Esophagus (tissue), 2 donors: ENCODE data around the gene SUN5. TPM values are rescaled to one million over a fixed set of nuclear protein-coding genes. Genes with fewer than 3 reads are reported as not detected.

Source experiments
- H3K27ac ChIP-seq, 2 donors: one replicate each; pipeline ENCODE4 v1.5.1; 2013; ENCODE audit warnings: low read depth in 2 of 2, mild to moderate bottlenecking in 2 of 2, inconsistent platforms in 1 of 2, low read length in 1 of 2, moderate library complexity in 1 of 2
- H3K27me3 ChIP-seq, 2 donors: one replicate each; pipeline ENCODE4 v1.6.1; 2013; ENCODE audit warnings: low read length in 2 of 2, control low read depth in 1 of 2, mild to moderate bottlenecking in 1 of 2; ENCODE audit not compliant: insufficient read depth in 2 of 2, control insufficient read depth in 1 of 2
- H3K36me3 ChIP-seq, 2 donors: one replicate each; pipeline ENCODE4 v1.6.1; 2013; ENCODE audit warnings: low read length in 1 of 2; ENCODE audit not compliant: control insufficient read depth in 2 of 2, insufficient read depth in 2 of 2
- H3K4me1 ChIP-seq, 2 donors: one replicate each; pipeline ENCODE4 v1.6.1; 2013; ENCODE audit warnings: low read length in 1 of 2; ENCODE audit not compliant: control insufficient read depth in 2 of 2, insufficient read depth in 2 of 2
- H3K4me3 ChIP-seq, 2 donors: one replicate each; pipeline ENCODE4 v1.5.1; 2013; ENCODE audit warnings: low read length in 2 of 2, mild to moderate bottlenecking in 2 of 2, low read depth in 1 of 2, moderate library complexity in 1 of 2
- H3K9me3 ChIP-seq, 2 donors: one replicate each; pipeline ENCODE4 v1.6.1; 2013; ENCODE audit warnings: mild to moderate bottlenecking in 2 of 2, low read depth in 1 of 2, low read length in 1 of 2, moderate library complexity in 1 of 2; ENCODE audit not compliant: control insufficient read depth in 2 of 2, insufficient read depth in 1 of 2
- WGBS, 2 donors: extraction: QIAGEN DNeasy Blood & Tissue Kit; methylation state at CpG; one replicate each; pipeline ENCODE4 v1.1.7; 2013; 5-methylcytosine and 5-hydroxymethylcytosine counted together
- polyA plus RNA-seq, 2 donors: library from polyadenylated mRNA; stranded (reverse); fragments of 200-250 nt; gene quantifications; one replicate each; pipeline ENCODE4 v1.2.3, GENCODE V29; 2013
- donor health status: healthy with polysubstance abuse.
- donor health status: Bipolar disorder and iron deficiency.

Gene SUN5
- polyA plus RNA-seq, 2 donors, result not detected

DNA sequence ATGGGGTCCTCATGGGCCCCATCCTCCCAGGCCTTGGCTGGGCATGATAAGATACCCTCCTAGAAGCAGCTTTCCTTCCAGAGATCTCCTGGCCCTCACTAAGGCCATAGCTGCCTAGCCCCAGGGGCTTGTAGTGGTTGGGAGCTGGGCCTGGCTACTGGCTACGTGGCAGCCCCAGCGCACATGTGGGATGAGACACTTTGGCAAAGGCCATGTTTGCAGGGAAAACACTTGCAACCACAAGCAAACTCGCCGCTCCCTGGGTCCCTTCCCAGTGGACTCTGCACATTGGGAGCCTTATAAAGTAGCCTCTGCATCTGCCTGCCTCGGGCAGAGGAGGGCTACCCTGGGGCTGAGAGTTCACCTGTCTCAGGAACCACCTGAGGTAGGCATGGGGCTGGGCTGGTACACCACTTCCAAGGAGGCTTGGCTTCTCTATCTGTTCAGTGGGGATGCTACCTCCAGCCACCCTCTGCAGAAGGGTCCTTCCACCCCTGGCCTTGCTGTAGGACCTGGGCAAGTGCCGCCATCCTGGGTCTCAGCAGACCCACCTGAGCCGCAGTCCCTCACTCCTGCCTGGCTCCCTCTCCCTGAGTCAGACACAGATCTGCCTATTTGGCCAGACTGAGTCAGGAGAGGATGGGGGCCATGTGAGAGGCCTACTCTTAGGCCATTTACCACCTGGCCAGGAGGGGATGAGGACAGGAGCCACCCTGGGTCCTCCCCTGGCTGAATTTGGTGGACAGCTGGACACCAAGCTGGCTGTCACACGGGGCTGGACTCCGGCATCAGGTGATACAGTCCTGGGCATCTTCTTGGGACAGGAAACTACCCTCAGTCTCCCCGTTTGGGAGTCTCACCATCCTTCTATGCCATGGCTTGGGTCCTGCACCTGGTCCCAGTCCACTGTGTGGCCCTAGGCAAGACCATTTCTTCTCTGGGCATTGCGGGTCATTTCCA is 3.4 kb upstream of the SUN5 start, which contains the start of gene BPIFB2:
Gene BPIFB2, plus strand, starts transcription at position 329 of the 960 bp plus-strand sequence. CDS start 871 bp downstream, outside the sequence.
- Histone ChIP-seq H3K36me3 (no peaks in the 10 kb centered on the region), H3K4me1 (no peaks in the 10 kb centered on the region), H3K27ac (no peak within 1 kb of the TSS), H3K27me3 (no peaks in the 10 kb centered on the region), H3K4me3 (no peak within 1 kb of the TSS), H3K9me3 (peaks cover 0 to 3% of the 10 kb centered on the region in 2 donors)
- 85% methylated on average over 11 of the region's 11 CpGs for WGBS, 2 donors

GRCh38 chr20:33006776-33007375 is 2.6 kb upstream of the SUN5 start:
- no peak overlapping the region for H3K27ac ChIP-seq
- no peaks in the 10 kb centered on the region for H3K4me1 ChIP-seq
- H3K4me3 ChIP-seq, result no peak overlapping the region
- H3K27me3 ChIP-seq, result no peaks in the 10 kb centered on the region
- no peaks in the 10 kb centered on the region for H3K36me3 ChIP-seq
- H3K9me3 ChIP-seq, result peaks cover 0 to 3% of the 10 kb centered on the region in 2 donors
- WGBS, 2 donors, result 83% methylated on average over 8 of the region's 8 CpGs

DNA sequence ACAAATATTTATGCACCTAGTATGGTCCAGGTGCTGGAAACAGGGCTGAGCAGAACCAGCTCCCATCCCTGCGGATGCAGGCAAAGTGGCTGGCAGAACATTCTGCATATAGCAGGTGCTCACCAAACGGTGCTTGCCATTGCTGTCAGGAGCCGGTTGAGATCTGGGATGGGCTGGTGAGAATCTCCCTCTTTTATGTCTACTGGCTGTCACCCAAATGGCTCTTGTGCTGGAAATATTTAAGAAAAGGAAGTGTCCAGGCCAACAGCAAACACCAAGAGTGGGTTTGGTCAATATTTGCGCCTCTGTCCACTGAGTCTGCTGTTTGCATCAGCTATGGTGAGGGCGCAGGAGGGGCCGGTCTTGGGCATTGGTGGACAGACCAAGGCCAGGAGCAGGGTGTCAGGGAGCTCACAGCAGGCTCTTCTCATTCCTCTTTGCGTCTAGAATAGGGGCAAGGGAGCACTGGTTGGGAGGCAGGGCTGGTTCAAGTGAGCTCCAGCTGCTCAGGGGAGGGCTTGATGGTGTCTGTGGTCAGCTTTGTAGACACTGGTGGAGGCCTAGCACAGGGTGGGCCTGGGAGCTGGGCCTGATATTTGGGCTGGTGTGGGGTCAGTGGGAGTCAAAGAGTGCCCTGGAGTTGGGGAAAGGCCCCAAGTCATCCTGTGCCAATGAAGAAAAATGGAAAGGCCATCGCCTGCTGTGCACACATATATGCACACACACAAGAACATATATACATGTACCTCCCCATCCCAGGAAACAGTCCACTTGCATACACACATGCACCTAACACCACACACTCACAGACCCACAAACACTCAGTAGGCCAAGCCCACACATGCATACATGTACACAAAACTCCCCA is 1.9 kb upstream of the SUN5 start:
- no peaks in the 10 kb centered on the region for H3K27me3 ChIP-seq
- no peaks in the 10 kb centered on the region for H3K4me1 ChIP-seq
- 74 to 78% methylated on average over 8 of the region's 8 CpGs for WGBS, 2 donors
- H3K4me3 ChIP-seq, result no peak overlapping the region
- H3K9me3 ChIP-seq, result peaks cover 0 to 3% of the 10 kb centered on the region in 2 donors
- H3K27ac ChIP-seq, result no peak overlapping the region
- no peaks in the 10 kb centered on the region for H3K36me3 ChIP-seq

- no peaks in the 10 kb centered on the region for H3K27me3 ChIP-seq
Measured at GRCh38 chr20:33005132-33005566, 916 bp upstream of the SUN5 start.

GRCh38 chr20:33002087-33002808 is 2.0 kb downstream of the SUN5 start:
- Histone ChIP-seq H3K27me3 (no peaks in the 10 kb centered on the region), H3K36me3 (no peaks in the 10 kb centered on the region), H3K27ac (no peak overlapping the region), H3K4me1 (no peaks in the 10 kb centered on the region), H3K9me3 (peaks cover 0 to 3% of the 10 kb centered on the region in 2 donors), H3K4me3 (no peak overlapping the region)
- WGBS, 2 donors, result 83% methylated on average over 7 of the region's 7 CpGs

More at GRCh38 chr20:33005132-33005566, 916 bp upstream of the SUN5 start:
- Histone ChIP-seq H3K27ac (no peak overlapping the region), H3K4me3 (no peak overlapping the region), H3K9me3 (peaks cover 0 to 3% of the 10 kb centered on the region in 2 donors), H3K4me1 (no peaks in the 10 kb centered on the region), H3K36me3 (no peaks in the 10 kb centered on the region)
- WGBS, 2 donors, result 55% methylated on average over 4 of the region's 4 CpGs

GRCh38 chr20:33000802-33001466 is 3.3 kb downstream of the SUN5 start:
- 51 to 67% methylated on average over 9 of the region's 9 CpGs for WGBS, 2 donors
- H3K27me3 ChIP-seq, result no peaks in the 10 kb centered on the region
- H3K36me3 ChIP-seq, result no peaks in the 10 kb centered on the region
- H3K9me3 ChIP-seq, result peaks cover 0 to 3% of the 10 kb centered on the region in 2 donors
- no peaks in the 10 kb centered on the region for H3K4me1 ChIP-seq
- no peak overlapping the region for H3K27ac ChIP-seq
- H3K4me3 ChIP-seq, result no peak overlapping the region

DNA sequence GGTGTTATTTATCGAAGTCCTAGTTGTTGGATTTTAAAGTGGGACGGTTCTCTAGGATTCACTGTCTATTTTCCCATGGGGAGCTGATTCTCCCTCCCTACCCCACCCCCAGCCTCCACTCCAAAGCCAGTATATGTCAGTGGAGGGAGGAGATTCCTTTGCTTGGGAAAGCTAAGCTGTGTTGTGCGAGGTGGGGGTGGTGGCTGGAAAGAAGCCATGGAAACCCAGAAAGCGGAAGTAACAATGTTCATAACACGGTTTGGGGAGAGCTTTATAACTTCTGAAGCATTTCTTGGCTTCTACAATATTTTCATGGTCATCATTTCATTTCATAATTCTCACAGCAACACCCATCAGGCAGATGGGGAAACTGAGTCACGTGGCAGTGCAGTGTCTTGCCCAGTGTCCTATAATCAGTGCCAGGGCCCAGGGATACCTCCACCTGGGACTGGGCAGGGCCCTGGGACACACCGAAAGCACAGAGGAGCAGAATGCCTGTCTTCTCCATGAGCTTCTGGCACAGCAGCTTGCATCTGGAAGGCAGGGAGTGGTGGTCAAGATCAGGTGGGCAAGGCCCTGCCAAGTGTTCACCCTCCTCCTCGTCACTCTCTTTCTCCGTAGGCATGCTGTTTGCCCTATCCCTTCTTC is 4.5 kb downstream of the SUN5 start:
- Histone ChIP-seq H3K4me3 (no peak overlapping the region), H3K27me3 (no peaks in the 10 kb centered on the region), H3K36me3 (no peaks in the 10 kb centered on the region), H3K27ac (no peak overlapping the region), H3K4me1 (no peaks in the 10 kb centered on the region), H3K9me3 (peaks cover 0 to 2% of the 10 kb centered on the region in 2 donors)
- WGBS, 2 donors, result 63 to 71% methylated on average over 9 of the region's 9 CpGs

DNA sequence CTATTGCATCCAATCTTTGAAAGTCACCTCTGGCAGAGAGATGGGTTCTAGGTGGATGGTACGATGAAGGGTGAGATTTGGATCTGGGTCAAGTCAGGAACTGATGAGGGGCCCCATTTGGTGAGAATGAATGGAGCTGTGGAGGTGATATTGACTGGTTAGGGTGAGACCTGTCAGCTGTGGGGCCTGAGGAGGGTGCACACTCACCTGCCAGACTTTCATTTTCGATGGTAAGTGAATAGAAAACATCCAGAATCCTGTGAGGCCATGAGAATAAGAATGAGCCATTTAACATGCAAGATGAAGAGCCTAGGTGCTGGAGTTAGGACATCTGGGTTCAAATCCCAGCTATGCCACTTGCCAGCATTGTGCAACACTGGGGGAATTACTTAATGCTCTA is 6.8 kb downstream of the SUN5 start:
- H3K4me1 ChIP-seq, result no peaks in the 10 kb centered on the region
- no peak overlapping the region for H3K4me3 ChIP-seq
- no peaks in the 10 kb centered on the region for H3K27me3 ChIP-seq
- H3K27ac ChIP-seq, result no peak overlapping the region
- WGBS, 2 donors, result 68 to 75% methylated on average over 2 of the region's 2 CpGs
- no peaks in the 10 kb centered on the region for H3K36me3 ChIP-seq
- H3K9me3 ChIP-seq, result peaks cover 0 to 2% of the 10 kb centered on the region in 2 donors
